Kidney epithelial cell (primary cell): ENCODE data around the gene TTLL11. TPM values are rescaled to one million over a fixed set of nuclear protein-coding genes. Genes with fewer than 3 reads are reported as not detected.

Source experiments
- DNase-seq: peaks from one replicate; pipeline ENCODE4 v3.0.0-alpha.2; 2010; ENCODE audit warnings: low read depth
- H3K27me3 ChIP-seq: 2 replicates; pipeline ENCODE4 v1.6.0; 2011; ENCODE audit warnings: low read length; ENCODE audit not compliant: control insufficient read depth, insufficient read depth
- H3K36me3 ChIP-seq: 2 replicates; pipeline ENCODE4 v1.5.1; 2011; ENCODE audit warnings: low read length; ENCODE audit not compliant: control insufficient read depth, insufficient read depth
- H3K4me3 ChIP-seq: 2 replicates; pipeline ENCODE4 v1.5.1; 2011; ENCODE audit warnings: low read depth, mild to moderate bottlenecking, control low read depth, low read length
- total RNA-seq: library from RNA; depleted of rRNA; stranded (reverse); fragments of >200 nt; gene quantifications from 2 replicates; pipeline ENCODE4 v1.2.3, GENCODE V29; 2015
- TF ChIP-seq, protein P1 (sequence below): IDR thresholded peaks from 2 replicates; pipeline ENCODE4 v1.5.1; 2011; ENCODE audit warnings: mild to moderate bottlenecking, moderate library complexity, low read length, control low read depth, inconsistent platforms; ENCODE audit not compliant: insufficient read depth, poor library complexity, severe bottlenecking

TTLL11 gene
- total RNA-seq, 1 donor from 2014 or later: 4.2 TPM

DNA sequence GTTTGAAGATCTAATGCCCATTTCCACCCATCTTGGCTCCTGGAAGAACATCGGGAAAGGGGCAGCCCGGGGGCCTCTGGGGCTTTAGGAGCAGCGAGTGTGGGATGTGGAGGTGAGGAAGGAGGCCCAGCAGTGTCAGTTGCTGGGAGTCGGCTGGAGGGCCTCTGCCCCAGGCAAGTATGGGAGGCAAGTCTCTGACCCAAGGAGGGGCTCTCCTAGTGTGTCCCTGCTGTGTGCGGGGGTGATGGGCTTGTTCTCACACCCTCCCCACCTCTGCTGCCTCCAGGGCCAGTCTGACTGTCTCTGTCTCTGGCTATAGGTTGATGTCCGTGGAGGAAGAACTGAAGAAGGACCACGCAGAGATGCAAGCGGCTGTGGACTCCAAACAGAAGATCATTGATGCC, 312.0 kb downstream of the TTLL11 start:
- peaks cover 1% of the 10 kb centered on the region for H3K36me3 ChIP-seq
- no peaks in the 10 kb centered on the region for H3K27me3 ChIP-seq
- H3K4me3 ChIP-seq: no peak overlapping the region
- DNase-seq: no peak
- TF ChIP-seq, protein P1, sequence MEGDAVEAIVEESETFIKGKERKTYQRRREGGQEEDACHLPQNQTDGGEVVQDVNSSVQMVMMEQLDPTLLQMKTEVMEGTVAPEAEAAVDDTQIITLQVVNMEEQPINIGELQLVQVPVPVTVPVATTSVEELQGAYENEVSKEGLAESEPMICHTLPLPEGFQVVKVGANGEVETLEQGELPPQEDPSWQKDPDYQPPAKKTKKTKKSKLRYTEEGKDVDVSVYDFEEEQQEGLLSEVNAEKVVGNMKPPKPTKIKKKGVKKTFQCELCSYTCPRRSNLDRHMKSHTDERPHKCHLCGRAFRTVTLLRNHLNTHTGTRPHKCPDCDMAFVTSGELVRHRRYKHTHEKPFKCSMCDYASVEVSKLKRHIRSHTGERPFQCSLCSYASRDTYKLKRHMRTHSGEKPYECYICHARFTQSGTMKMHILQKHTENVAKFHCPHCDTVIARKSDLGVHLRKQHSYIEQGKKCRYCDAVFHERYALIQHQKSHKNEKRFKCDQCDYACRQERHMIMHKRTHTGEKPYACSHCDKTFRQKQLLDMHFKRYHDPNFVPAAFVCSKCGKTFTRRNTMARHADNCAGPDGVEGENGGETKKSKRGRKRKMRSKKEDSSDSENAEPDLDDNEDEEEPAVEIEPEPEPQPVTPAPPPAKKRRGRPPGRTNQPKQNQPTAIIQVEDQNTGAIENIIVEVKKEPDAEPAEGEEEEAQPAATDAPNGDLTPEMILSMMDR: no peak

DNA sequence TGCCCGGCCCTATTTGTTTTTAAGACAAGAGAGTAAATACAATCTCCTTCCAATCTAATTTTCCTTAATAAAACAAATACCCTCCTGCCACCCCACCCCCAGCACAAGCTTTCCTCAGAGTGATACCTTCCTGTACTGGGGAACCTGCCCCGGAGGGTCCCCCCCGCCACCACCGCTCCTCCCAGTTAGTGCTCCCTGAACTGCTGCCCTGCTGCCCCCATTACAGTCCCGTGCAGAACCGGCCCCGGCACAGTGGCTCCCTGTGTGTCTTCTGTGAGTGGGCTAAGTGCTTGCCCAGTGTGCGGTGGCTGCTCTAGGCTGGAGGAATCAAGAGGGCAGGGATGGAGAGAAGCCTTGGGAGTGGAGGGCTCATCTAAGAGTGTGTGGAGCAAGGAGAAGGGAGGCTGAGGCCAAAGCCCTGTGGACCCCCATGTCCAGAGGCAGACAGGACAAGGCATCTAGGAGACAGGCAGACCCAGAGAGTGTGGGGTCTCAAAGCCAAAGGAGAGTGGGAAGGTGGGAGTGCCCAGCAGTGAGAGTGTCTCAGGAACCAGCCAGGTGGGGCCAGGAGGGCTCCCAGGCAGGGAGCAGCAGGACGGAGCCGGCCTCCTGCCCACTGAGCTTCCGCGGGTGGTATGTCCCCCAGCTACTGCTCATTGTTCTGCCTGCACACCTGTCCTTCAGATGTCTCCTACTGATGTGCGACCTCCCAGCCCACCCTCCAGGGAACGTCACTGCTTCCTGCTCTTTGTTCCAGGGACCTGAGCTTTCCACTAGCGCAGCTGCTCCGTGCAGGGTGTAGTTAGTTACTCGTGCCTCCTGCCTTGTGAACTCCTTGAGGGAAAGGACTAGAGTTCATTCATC, 312.7 kb downstream of the TTLL11 start:
- H3K4me3 ChIP-seq: no peak overlapping the region
- TF ChIP-seq, protein P1: no peak
- peaks cover 2% of the 10 kb centered on the region for H3K36me3 ChIP-seq
- DNase-seq: no peak
- no peaks in the 10 kb centered on the region for H3K27me3 ChIP-seq

DNA sequence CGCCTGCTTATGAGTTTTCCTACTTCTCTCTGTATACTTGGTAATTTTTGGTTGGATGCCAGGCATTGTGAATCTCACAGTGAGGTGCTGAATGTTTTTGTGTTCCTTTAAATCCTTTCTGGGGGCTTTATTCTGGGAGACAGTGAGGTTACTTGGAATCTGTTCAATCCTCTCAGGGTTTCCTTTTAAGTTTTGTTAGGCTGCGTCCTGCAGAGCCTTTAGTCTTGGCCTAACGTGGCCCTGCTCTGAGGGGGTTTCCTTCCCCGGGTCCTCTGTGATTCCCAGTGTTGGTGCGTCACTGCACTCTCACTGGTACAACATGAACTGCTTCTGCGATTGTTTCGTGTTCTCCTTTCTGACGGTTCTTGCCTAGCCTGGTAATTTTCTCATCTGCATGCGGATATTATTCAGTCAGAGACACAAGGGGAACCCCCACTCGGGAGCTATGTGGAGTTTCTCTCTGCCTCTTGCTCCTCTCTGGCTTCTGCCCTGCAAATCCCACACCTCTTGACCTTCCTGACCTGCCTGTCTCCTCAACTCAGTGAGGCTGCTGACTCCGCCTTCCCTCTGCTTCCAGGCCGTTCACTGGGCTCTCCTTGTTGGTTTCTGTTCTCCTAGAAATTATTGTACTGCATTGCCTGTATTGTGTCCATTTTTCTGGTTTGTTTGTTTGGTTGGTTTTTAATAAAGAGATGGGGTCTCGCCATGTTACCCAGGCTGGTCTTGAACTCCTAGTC, 313.6 kb downstream of the TTLL11 start:
- TF ChIP-seq, protein P1: no peak
- H3K27me3 ChIP-seq: no peaks in the 10 kb centered on the region
- DNase-seq: no peak
- H3K4me3 ChIP-seq: no peak overlapping the region
- H3K36me3 ChIP-seq: peaks cover 3% of the 10 kb centered on the region

DNA sequence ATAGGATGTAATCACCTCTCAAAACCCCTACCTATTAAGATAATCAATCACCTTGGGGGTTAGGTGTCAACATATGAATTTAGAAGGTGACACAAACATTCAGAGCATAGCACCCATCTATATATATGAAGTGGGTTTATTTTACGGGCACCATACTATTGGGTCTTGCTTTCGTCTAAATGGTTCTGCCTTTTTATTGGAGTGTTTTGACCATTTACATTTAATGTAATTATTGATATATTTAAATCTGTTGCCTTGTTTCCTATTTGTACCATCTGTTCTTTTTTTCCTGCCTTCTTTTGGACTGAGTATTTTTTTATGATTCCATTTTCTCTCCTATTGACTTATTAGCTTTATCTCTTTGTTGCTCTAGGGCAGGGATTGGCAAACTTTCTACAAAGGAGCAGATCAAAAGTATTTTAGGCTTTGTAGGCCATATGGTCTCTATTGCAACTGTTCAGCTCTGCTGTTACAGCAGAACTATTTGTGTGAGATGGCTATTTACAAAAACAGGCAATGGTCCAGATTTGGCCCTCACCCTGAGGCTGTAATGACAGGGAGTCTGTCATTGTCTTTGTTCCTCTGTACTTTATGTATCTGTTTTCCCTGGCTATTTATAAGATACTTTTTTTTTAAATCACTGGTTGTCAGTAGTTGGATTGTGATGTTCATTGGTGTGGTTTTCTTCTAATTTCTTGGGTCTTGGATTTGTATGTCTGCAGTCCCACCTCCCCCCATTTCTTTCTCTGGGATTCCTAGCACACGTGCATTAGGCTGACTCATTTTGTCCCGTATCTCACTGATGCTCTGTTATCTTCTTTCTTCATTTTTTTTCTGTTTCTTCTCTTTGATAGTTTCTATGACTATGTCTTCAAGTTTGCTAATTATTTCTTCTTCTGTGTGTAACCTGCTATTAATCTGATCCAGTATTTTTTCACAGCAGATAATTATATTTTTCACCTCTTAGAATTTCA, 314.6 kb downstream of the TTLL11 start:
- peaks cover 3% of the 10 kb centered on the region for H3K36me3 ChIP-seq
- no peaks in the 10 kb centered on the region for H3K27me3 ChIP-seq
- DNase-seq: no peak
- TF ChIP-seq, protein P1: no peak
- H3K4me3 ChIP-seq: no peak overlapping the region

DNA sequence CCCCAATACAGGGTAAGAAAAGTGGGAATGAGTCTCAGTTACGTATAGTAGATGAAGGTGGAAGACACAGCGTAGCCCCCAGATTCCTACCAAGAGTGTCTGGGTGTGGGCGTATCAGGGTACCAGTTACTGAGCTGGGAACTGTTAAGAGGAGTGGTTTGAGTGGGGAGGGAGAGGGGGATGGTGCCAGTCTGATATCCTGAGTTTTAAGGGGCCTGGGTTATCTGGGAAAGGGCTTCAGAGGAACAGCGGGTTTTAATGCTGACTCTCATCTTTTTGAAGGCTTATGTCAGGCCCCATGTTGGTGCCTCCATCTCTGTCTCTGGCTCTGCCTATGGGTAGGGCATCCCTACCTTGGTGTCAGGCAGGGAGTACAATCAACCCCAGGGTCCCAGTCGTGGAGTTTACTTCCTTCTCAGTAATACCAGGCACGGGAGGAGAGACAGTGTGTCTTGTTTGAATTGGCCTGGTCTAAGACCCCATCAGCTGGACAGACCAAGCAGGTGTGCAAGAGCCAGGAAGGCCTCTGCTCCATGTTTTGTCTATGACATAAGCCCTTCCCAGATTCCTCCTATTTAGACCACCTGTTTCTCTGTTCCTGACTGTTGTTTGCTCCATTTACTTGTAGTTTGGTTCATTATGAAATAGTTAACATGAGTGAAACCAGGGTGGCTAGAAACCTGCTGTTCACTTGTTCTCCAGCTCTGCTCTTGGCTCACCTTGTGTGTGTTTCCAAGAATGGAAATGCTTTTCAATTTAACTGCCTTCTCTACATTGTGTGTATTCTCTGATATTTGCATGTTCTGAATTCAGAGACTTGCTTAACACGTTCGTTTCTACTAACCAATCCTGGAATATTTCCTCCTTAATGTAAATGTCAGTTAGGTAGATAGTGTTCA, 316.1 kb downstream of the TTLL11 start:
- H3K27me3 ChIP-seq: no peaks in the 10 kb centered on the region
- no peak for DNase-seq
- TF ChIP-seq, protein P1: no peak
- H3K4me3 ChIP-seq: no peak overlapping the region
- H3K36me3 ChIP-seq: peaks cover 4% of the 10 kb centered on the region
